Adrenal gland (tissue), 12 donors: ENCODE measurements around the gene BCAS2. TPM values are rescaled to one million over a fixed set of nuclear protein-coding genes. Genes with fewer than 3 reads are reported as not detected.
A peak's percentile ranks its signal among the peaks of the same experiment; 100 is the strongest.

Experiments used
- DNase-seq, 7 donors: peaks; one replicate each; pipeline ENCODE4 v3.0.0-alpha.2; 2019 to 2020
- H3K27ac ChIP-seq, 5 donors: fragments of 200-600 bp; sonication (generic) in 4 of 5; 1 replicate in 3 of 5; 2 replicates in 2 of 5; pipeline versions ENCODE4 v1.5.1 to v1.8.0; 2016 to 2020; ENCODE audit warnings: mild to moderate bottlenecking in 1 of 5
- H3K27me3 ChIP-seq: fragments of 200-600 bp; 2 replicates; pipeline ENCODE4 v1.8.0; 2021
- H3K36me3 ChIP-seq, 2 donors: fragments of 200-600 bp; replicated peaks in 1 of 2; 1 replicate in 1 of 2; 2 replicates in 1 of 2; pipeline versions ENCODE4 v1.5.1 to v1.8.0; 2018 to 2022
- H3K4me1 ChIP-seq, 2 donors: fragments of 200-600 bp; replicated peaks in 1 of 2; 1 replicate in 1 of 2; 2 replicates in 1 of 2; pipeline versions ENCODE4 v1.5.1 to v1.8.0; 2018 to 2021
- H3K4me3 ChIP-seq, 4 donors: fragments of 200-600 bp; sonication (generic) in 3 of 4; one replicate each; pipeline ENCODE4 v1.5.1; 2016 to 2018
- H3K9me3 ChIP-seq, 3 donors: fragments of 200-600 bp; sonication (generic) in 1 of 3; replicated peaks in 1 of 3; 1 replicate in 2 of 3; 2 replicates in 1 of 3; pipeline versions ENCODE4 v1.5.1 to v1.8.0; 2016 to 2021
- POLR2A ChIP-seq, 2 donors: fragments of 450-650 bp; IDR thresholded peaks; one replicate each; pipeline ENCODE4 v1.6.1; 2017; ENCODE audit warnings: antibody characterized with exemption in 2 of 2, mild to moderate bottlenecking in 2 of 2, moderate library complexity in 1 of 2
- WGBS, 4 donors: extraction: QIAGEN DNeasy Blood & Tissue Kit in 2 of 4; methylation state at CpG; one replicate each; pipeline versions ENCODE4 v1.1.5 to v1.1.7; 2013 to 2017; 5-methylcytosine and 5-hydroxymethylcytosine counted together
- intact Hi-C, 2 donors: fragments of 100-400 bp; cut with DNase I; formaldehyde crosslinking; loops; one replicate each; pipeline versions ENCODE4 v1.14.1 to v1.15.0; 2022 to 2023
- polyA plus RNA-seq, 3 donors: library from polyadenylated mRNA; stranded (reverse); fragments of 200-250 nt in 2 of 3; fragments of 350-450 nt in 1 of 3; fragmentation: Illumina TruSeq in 1 of 3; extraction: RNeasy Lipid Tissue Mini Kit (QIAGEN cat#74804) in 1 of 3; gene quantifications; one replicate each; pipeline ENCODE4 v1.2.3, GENCODE V29; 2013 to 2014
- total RNA-seq, 9 donors: library from RNA; depleted of rRNA in 4 of 9; stranded (reverse); fragments of >200 nt in 4 of 9; fragments of 120-200 nt in 1 of 9; fragmentation: NEBNext Ultra II Directional in 1 of 9; extraction: Animal tissue kit (Norgen Biotek cat#: 25700) in 1 of 9; gene quantifications; one replicate each; pipeline versions ENCODE4 v1.1.0 to v1.2.4, GENCODE V29; 2013 to 2023
- TF ChIP-seq, protein P1 (sequence below), 6 experiments: fragments of 450-650 bp in 4 of 6; fragments of 200-600 bp in 2 of 6; sonication (generic) in 1 of 6; IDR thresholded peaks; 1 replicate in 5 of 6; 2 replicates in 1 of 6; pipeline versions ENCODE4 v1.5.1 to v1.8.0; 2016 to 2021; ENCODE audit warnings: antibody characterized with exemption in 6 of 6, mild to moderate bottlenecking in 2 of 6, moderate library complexity in 1 of 6
- donor health status: healthy with polysubstance abuse.
- donor health status: Bipolar disorder and iron deficiency.
- donor health status: DM: yes; HTN: yes; CAD: no.
- donor health status: DM: no; HTN: no; CAD: no.
- donor health status: DM: no; HTN: no; CAD: no.
- donor health status: DM: yes; HTN: yes; CAD: no.

BCAS2 gene
- total and polyA plus RNA-seq, 12 donors, result 15.5 to 83.5 (median 34.2) TPM

DNA sequence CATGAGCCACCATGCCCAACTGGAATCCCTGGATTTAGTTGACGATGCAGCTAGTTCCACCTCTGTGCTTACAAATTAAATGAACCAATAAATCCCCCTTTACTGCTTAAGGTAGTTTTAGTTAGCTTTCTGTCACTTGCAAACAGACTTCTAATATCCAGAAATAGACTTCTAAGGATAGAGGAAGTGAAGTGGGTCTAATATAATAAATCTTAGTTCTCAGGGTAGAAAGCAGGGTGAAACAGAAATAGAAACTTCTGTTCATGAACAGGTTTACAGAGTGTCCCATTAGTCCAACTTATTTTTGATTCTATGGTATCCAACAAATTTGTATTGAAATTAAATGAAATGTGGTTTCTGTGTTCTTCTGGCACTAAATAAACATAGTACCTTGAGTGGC, 20.1 kb downstream of the BCAS2 start:
- H3K36me3 ChIP-seq, result peaks cover 0 to 10% of the 10 kb centered on the region in 2 donors
- no peaks in the 10 kb centered on the region for H3K27me3 ChIP-seq
- TF ChIP-seq, protein P1, sequence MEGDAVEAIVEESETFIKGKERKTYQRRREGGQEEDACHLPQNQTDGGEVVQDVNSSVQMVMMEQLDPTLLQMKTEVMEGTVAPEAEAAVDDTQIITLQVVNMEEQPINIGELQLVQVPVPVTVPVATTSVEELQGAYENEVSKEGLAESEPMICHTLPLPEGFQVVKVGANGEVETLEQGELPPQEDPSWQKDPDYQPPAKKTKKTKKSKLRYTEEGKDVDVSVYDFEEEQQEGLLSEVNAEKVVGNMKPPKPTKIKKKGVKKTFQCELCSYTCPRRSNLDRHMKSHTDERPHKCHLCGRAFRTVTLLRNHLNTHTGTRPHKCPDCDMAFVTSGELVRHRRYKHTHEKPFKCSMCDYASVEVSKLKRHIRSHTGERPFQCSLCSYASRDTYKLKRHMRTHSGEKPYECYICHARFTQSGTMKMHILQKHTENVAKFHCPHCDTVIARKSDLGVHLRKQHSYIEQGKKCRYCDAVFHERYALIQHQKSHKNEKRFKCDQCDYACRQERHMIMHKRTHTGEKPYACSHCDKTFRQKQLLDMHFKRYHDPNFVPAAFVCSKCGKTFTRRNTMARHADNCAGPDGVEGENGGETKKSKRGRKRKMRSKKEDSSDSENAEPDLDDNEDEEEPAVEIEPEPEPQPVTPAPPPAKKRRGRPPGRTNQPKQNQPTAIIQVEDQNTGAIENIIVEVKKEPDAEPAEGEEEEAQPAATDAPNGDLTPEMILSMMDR (IDR thresholded peaks at IDR 0.05), result no peak
- no peak for TF ChIP-seq POLR2A (IDR thresholded peaks at IDR 0.05)
- no peak overlapping the region for H3K27ac ChIP-seq
- no peaks in the 10 kb centered on the region for H3K4me1 ChIP-seq
- H3K9me3 ChIP-seq, result no peaks in the 10 kb centered on the region
- H3K4me3 ChIP-seq, result no peak overlapping the region
- no peak for DNase-seq
- 75 to 88% (median 81%) methylated on average over 1 of the region's 1 CpG for WGBS, 4 donors
- intact Hi-C loops, result no loop called here

DNA sequence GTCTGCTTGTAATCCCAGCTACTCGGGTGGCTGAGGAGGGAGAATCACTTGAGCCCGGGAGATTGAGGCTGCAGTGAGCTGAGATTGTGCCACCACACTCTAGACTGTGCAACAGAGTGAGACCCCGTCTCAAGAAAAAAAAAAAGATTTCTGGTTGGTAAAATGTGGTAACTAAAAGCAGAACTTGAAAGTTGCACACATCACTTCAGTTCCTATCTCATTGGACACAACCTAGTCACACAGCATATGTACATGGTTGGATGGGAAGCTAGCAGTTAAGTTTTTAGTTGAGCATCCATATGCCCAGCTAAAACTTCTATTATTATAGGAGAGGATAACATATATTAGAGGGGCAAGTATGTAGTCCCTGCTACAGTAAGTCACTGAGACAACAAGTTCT, 22.1 kb downstream of the BCAS2 start:
- H3K9me3 ChIP-seq, result no peaks in the 10 kb centered on the region
- no peaks in the 10 kb centered on the region for H3K4me1 ChIP-seq
- TF ChIP-seq, protein P1 (IDR thresholded peaks at IDR 0.05), result no peak
- no peak for TF ChIP-seq POLR2A (IDR thresholded peaks at IDR 0.05)
- intact Hi-C loops, result loop anchor here in 1 of 2 donors (10.0 kb wide), 1 partner anchor 215 kb away; no protein-coding TSS in a partner anchor
- no peak overlapping the region for H3K4me3 ChIP-seq
- 66 to 83% (median 74%) methylated on average over 3 of the region's 3 CpGs for whole genome bisulfite sequencing, 4 donors
- DNase-seq, result no peak
- H3K27ac ChIP-seq, result no peak overlapping the region
- no peaks in the 10 kb centered on the region for H3K27me3 ChIP-seq
- no peaks in the 10 kb centered on the region for H3K36me3 ChIP-seq

DNA sequence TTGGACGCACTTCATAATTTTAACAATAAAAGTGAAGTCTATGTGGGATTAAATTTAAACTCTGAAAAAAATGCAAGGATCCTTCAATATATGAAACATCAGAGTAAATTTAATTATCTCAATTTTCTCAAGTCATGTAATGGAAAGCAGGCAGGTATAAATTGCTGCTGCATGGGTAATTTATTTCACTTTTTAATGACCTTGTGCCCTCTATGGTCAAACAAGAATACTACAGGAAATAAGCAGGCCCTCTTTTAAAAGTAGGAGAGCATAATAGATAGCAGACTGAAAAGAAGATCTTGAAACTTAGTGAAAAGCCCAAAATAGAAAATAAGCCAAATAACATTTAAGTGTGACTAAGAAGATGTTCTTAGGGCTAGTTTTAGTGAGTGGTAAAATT, 22.9 kb downstream of the BCAS2 start:
- no peak overlapping the region for H3K27ac ChIP-seq
- no peaks in the 10 kb centered on the region for H3K27me3 ChIP-seq
- TF ChIP-seq POLR2A (IDR thresholded peaks at IDR 0.05), result no peak
- TF ChIP-seq, protein P1 (IDR thresholded peaks at IDR 0.05), result peak in 5 of 6 experiments; percentile 29 to 52 (median 36)
- no peak overlapping the region for H3K4me3 ChIP-seq
- intact Hi-C loops, result loop anchor here in 1 of 2 donors (10.0 kb wide), 1 partner anchor 214 kb away; no protein-coding TSS in a partner anchor
- WGBS, 4 donors, result 92 to 100% (median 95%) methylated on average over 1 of the region's 1 CpG
- no peaks in the 10 kb centered on the region for H3K36me3 ChIP-seq
- H3K4me1 ChIP-seq, result no peaks in the 10 kb centered on the region
- H3K9me3 ChIP-seq, result no peaks in the 10 kb centered on the region
- no peak for DNase-seq

DNA sequence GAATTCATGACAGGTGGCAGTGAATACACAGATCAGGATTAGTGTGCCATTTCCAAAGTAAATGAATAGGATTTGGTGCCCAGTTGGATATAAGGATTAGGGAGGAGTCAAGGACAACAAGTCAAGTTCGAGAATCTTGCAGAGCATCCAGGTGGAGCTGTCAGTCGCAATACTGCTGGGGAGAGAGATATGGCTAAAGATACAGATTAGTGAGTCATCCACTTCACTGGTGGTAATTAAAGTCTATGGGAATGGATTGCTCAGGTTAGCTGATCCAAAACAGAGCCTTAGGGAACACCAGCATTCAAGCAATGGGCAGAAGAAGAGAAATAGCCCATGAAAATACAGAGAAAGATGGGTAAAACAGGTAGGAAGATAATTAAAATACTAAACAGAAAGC, 26.8 kb downstream of the BCAS2 start:
- H3K27me3 ChIP-seq, result no peaks in the 10 kb centered on the region
- intact Hi-C loops, result loop anchor here in 1 of 2 donors (10.0 kb wide), 1 partner anchor 210 kb away; no protein-coding TSS in a partner anchor
- no peak overlapping the region for H3K27ac ChIP-seq
- H3K4me3 ChIP-seq, result no peak overlapping the region
- no peaks in the 10 kb centered on the region for H3K36me3 ChIP-seq
- WGBS, 4 donors, result 55 to 83% (median 66%) methylated on average over 2 of the region's 2 CpGs
- DNase-seq, result no peak
- H3K9me3 ChIP-seq, result no peaks in the 10 kb centered on the region
- no peaks in the 10 kb centered on the region for H3K4me1 ChIP-seq
- TF ChIP-seq, protein P1 (IDR thresholded peaks at IDR 0.05), result no peak
- no peak for TF ChIP-seq POLR2A (IDR thresholded peaks at IDR 0.05)
